ENCODE results near the gene LPCAT2.

GRCh38 chr16:55628306-55628968 is 119.6 kb downstream of the LPCAT2 start:
- no peak for TF ChIP-seq RAD21 (IDR thresholded peaks at IDR 0.05 in 1 of 2, conservative IDR thresholded peaks at IDR 0.05 in 1 of 2; ENCODE audit: low read depth in 2 of 2, low read length in 2 of 2)
- no peak for TF ChIP-seq CREB1 (IDR thresholded peaks at IDR 0.05)
- no peak for TF ChIP-seq ATF2 (IDR thresholded peaks at IDR 0.05; ENCODE audit: low read length)
- TF ChIP-seq SP1 (IDR thresholded peaks at IDR 0.05; ENCODE audit: low read depth, low read length): no peak
- TF ChIP-seq KDM1A (IDR thresholded peaks at IDR 0.05; ENCODE audit: borderline replicate concordance, low read length): no peak
- TF ChIP-seq USF2 (IDR thresholded peaks at IDR 0.05; ENCODE audit: low read length): peak; percentile 59; the same call in 1 of the 2 replicates
- TF ChIP-seq CTCF (IDR thresholded peaks at IDR 0.05; ENCODE audit: control extremely low read depth in 1 of 3, insufficient read depth in 1 of 3, low read depth in 1 of 3, low read length in 3 of 3): no peak
- no peak for TF ChIP-seq SIX5 (IDR thresholded peaks at IDR 0.05; ENCODE audit: low read depth, low read length)
- TF ChIP-seq POLR2AphosphoS5 (IDR thresholded peaks at IDR 0.05; ENCODE audit: low read depth, low read length): no peak
- TF ChIP-seq GTF2F1 (IDR thresholded peaks at IDR 0.05; ENCODE audit: borderline replicate concordance, low read depth, low read length): no peak
- no peak for TF ChIP-seq RNF2 (IDR thresholded peaks at IDR 0.05; ENCODE audit: borderline replicate concordance, low read depth, low read length, missing control alignments, poor library complexity, severe bottlenecking)
